GM23338 (cell line): Measurements from ENCODE around the gene ATP4B.

Source experiments
- CREB1 ChIP-seq: fragments of 250-450 bp; sonication (Bioruptor Pico); IDR thresholded peaks from 2 replicates; pipeline ENCODE4 v1.5.0; 2020; ENCODE audit warnings: low read depth, mild to moderate bottlenecking, moderate library complexity
- CTCF ChIP-seq, 2 experiments: fragments of 200-600 bp in 1 of 2; sonication (generic) in 1 of 2; conservative IDR thresholded peaks; 2 replicates each; pipeline versions ENCODE4 v1.5.1 to v1.6.1; 2016 to 2017; ENCODE audit warnings: antibody characterized with exemption in 2 of 2, low read depth in 2 of 2, mild to moderate bottlenecking in 2 of 2, moderate library complexity in 1 of 2
- EZH2 ChIP-seq: fragments of 200-600 bp; sonication (generic); IDR thresholded peaks from one replicate; pipeline ENCODE4 v1.8.0; 2017; ENCODE audit warnings: antibody characterized with exemption, mild to moderate bottlenecking, low read depth; ENCODE audit not compliant: unreplicated experiment
- EZH2phosphoT487 ChIP-seq: fragments of 200-600 bp; sonication (generic); IDR thresholded peaks from one replicate; pipeline ENCODE4 v1.8.1; 2018; ENCODE audit warnings: antibody characterized with exemption; ENCODE audit not compliant: unreplicated experiment
- JUNB ChIP-seq: IDR thresholded peaks from one replicate; pipeline ENCODE4 v1.6.1; 2016; ENCODE audit warnings: antibody characterized with exemption; ENCODE audit not compliant: unreplicated experiment
- NANOG ChIP-seq: IDR thresholded peaks from 2 replicates; pipeline ENCODE4 v1.6.1; 2016; ENCODE audit warnings: antibody characterized with exemption, borderline replicate concordance
- POLR2AphosphoS5 ChIP-seq: IDR thresholded peaks from 2 replicates; pipeline ENCODE4 v1.6.1; 2016; ENCODE audit warnings: antibody characterized with exemption, low read depth
- REST ChIP-seq: IDR thresholded peaks from one replicate; pipeline ENCODE4 v1.6.1; 2018; ENCODE audit warnings: antibody characterized with exemption; ENCODE audit not compliant: unreplicated experiment
- STAT1 ChIP-seq: IDR thresholded peaks from one replicate; pipeline ENCODE4 v1.6.1; 2016; ENCODE audit warnings: antibody characterized with exemption; ENCODE audit not compliant: unreplicated experiment
- ZNF114 ChIP-seq: fragments of 250-450 bp; sonication (Bioruptor Pico); IDR thresholded peaks from 2 replicates; pipeline ENCODE4 v1.5.0; 2020; ENCODE audit warnings: mild to moderate bottlenecking, moderate library complexity
- ZNF331 ChIP-seq: fragments of 250-450 bp; sonication (Bioruptor Pico); IDR thresholded peaks from 2 replicates; pipeline ENCODE4 v1.5.0; 2020; ENCODE audit warnings: low read depth, mild to moderate bottlenecking, moderate library complexity
- ZNF462 ChIP-seq: fragments of 250-450 bp; sonication (Bioruptor Pico); IDR thresholded peaks from 2 replicates; pipeline ENCODE4 v1.5.0; 2020; ENCODE audit warnings: mild to moderate bottlenecking, moderate library complexity

- TF ChIP-seq CTCF (conservative IDR thresholded peaks at IDR 0.05; ENCODE audit: low read depth in 2 of 2) (no peak), EZH2 (no peak), CREB1 (CRISPR knock-in tag) (no peak), EZH2phosphoT487 (no peak), POLR2AphosphoS5 (no peak), REST (no peak), ZNF331 (no peak), STAT1 (no peak), ZNF462 (CRISPR knock-in tag) (no peak), NANOG (no peak), JUNB (no peak), ZNF114 (CRISPR knock-in tag) (no peak)
Measured at GRCh38 chr13:113667771-113668490, 9.9 kb upstream of the ATP4B start.
